ENCODE results near the gene SGTA. TPM values are rescaled to one million over a fixed set of nuclear protein-coding genes. Genes with fewer than 3 reads are reported as not detected.

SGTA gene
- total and polyA plus RNA-seq, 2 experiments from 2014 or later: 71.6 to 102 TPM

GRCh38 chr19:2798158-2798685 is 15.1 kb upstream of the SGTA start:
- Mint-ChIP-seq H3K4me3 (no peak overlapping the region), H3K27me3 (ENCODE audit: insufficient read depth, low read depth, poor library complexity) (peaks cover 12% of the 10 kb centered on the region), H3K27ac (no peak overlapping the region), H3K9me3 (no peaks in the 10 kb centered on the region), H3K36me3 (ENCODE audit: low read depth) (peaks cover 78% of the 10 kb centered on the region), H3K4me1 (peaks cover 6% of the 10 kb centered on the region; the same call in 1 of the 3 replicates)
- Histone ChIP-seq H2AFZ (no peak overlapping the region), H3K36me3 (ENCODE audit: insufficient read depth) (peaks cover 7% of the 10 kb centered on the region), H3K27me3 (ENCODE audit: insufficient read depth) (no peaks in the 10 kb centered on the region), H3K79me2 (replicated peaks; ENCODE audit: insufficient read depth) (peaks cover 6% of the 10 kb centered on the region), H3K4me3 (no peak overlapping the region), H3F3A (replicated peaks; ENCODE audit: low read depth) (no peaks in the 10 kb centered on the region), H3K27ac (ENCODE audit: low read depth) (no peak overlapping the region), H3K4me1 (ENCODE audit: insufficient read depth) (no peaks in the 10 kb centered on the region), H3K4me2 (no peak overlapping the region), H4K20me1 (replicated peaks; ENCODE audit: insufficient read depth) (peaks cover 16% of the 10 kb centered on the region; the same call in 1 of the 2 replicates), H3K9me2 (ENCODE audit: insufficient read depth) (no peaks in the 10 kb centered on the region)
- DNase-seq (ENCODE audit: low spot score): no peak
- no peak for TF ChIP-seq EZH2phosphoT487 (IDR thresholded peaks at IDR 0.05; ENCODE audit: unreplicated experiment)
- no peak for TF ChIP-seq ZNF114 (CRISPR knock-in tag; IDR thresholded peaks at IDR 0.05)
- no peak for TF ChIP-seq POLR2AphosphoS5 (IDR thresholded peaks at IDR 0.05; ENCODE audit: low read depth)
- no peak for TF ChIP-seq JUNB (IDR thresholded peaks at IDR 0.05; ENCODE audit: unreplicated experiment)
- ATAC-seq: no peak

- peaks cover 76% of the 10 kb centered on the region for H3K36me3 Mint-ChIP-seq (ENCODE audit: low read depth)
- Histone ChIP-seq H3K4me2 (no peak overlapping the region), H3K27ac (ENCODE audit: low read depth) (no peak overlapping the region), H3K36me3 (ENCODE audit: insufficient read depth) (peaks cover 11% of the 10 kb centered on the region), H3K4me3 (no peak overlapping the region), H3K27me3 (ENCODE audit: insufficient read depth) (no peaks in the 10 kb centered on the region), H3K79me2 (replicated peaks; ENCODE audit: insufficient read depth) (peaks cover 7% of the 10 kb centered on the region), H3F3A (replicated peaks; ENCODE audit: low read depth) (no peaks in the 10 kb centered on the region), H4K20me1 (replicated peaks; ENCODE audit: insufficient read depth) (peaks cover 16% of the 10 kb centered on the region; the same call in 1 of the 2 replicates), H3K9me2 (ENCODE audit: insufficient read depth) (no peaks in the 10 kb centered on the region), H3K4me1 (ENCODE audit: insufficient read depth) (no peaks in the 10 kb centered on the region), H2AFZ (no peak overlapping the region)
- no peak overlapping the region for H3K4me3 Mint-ChIP-seq
- DNase-seq (ENCODE audit: low spot score) (no peak), ATAC-seq (no peak)
- no peak overlapping the region for H3K27ac Mint-ChIP-seq
- no peaks in the 10 kb centered on the region for H3K9me3 Mint-ChIP-seq
- peaks cover 11% of the 10 kb centered on the region for H3K27me3 Mint-ChIP-seq (ENCODE audit: insufficient read depth, low read depth, poor library complexity)
- H3K4me1 Mint-ChIP-seq: peaks cover 6% of the 10 kb centered on the region; the same call in 1 of the 3 replicates
- no peak for TF ChIP-seq EZH2 (IDR thresholded peaks at IDR 0.05; ENCODE audit: low read depth, unreplicated experiment)
- no peak for TF ChIP-seq ZNF462 (CRISPR knock-in tag; IDR thresholded peaks at IDR 0.05)
- TF ChIP-seq CTCF (conservative IDR thresholded peaks at IDR 0.05; ENCODE audit: low read depth in 2 of 2): no peak
- TF ChIP-seq ETS1 (IDR thresholded peaks at IDR 0.05): no peak
- no peak for TF ChIP-seq REST (IDR thresholded peaks at IDR 0.05; ENCODE audit: unreplicated experiment)
Observed at GRCh38 chr19:2797280-2797679, 14.2 kb upstream of the SGTA start.
